DMS 273 treated with DMSO at 0.1 percent for 48 hours (cell line): ENCODE measurements around the gene COL15A1.

Source experiments
- DNase-seq: peaks from one replicate; lab custom pipeline; 2025; lab: John Stamatoyannopoulos, UW

COL15A1 gene

GRCh38 chr9:99037769-99038483, 94.2 kb downstream of the COL15A1 start:
- no peak for DNase-seq

- no peak for DNase-seq
Measured at GRCh38 chr9:99038484-99038820, 94.7 kb downstream of the COL15A1 start.

- DNase-seq, result no peak
Measured at GRCh38 chr9:99039505-99040182, 95.9 kb downstream of the COL15A1 start.

GRCh38 chr9:99040251-99040900, 96.7 kb downstream of the COL15A1 start:
- no peak for DNase-seq

- DNase-seq, result no peak
Measured at GRCh38 chr9:99040911-99041582, 97.3 kb downstream of the COL15A1 start.

GRCh38 chr9:99041618-99042017, 97.9 kb downstream of the COL15A1 start:
- DNase-seq, result no peak

GRCh38 chr9:99042620-99043019, 98.9 kb downstream of the COL15A1 start:
- no peak for DNase-seq

- DNase-seq, result no peak
Measured at GRCh38 chr9:99044827-99045226, 101.1 kb downstream of the COL15A1 start.

- DNase-seq, result no peak
Measured at GRCh38 chr9:99046068-99046467, 102.4 kb downstream of the COL15A1 start.

GRCh38 chr9:99046542-99047071, 102.9 kb downstream of the COL15A1 start:
- no peak for DNase-seq

- no peak for DNase-seq
Measured at GRCh38 chr9:99049228-99049627, 105.5 kb downstream of the COL15A1 start.

- DNase-seq, result no peak
Measured at GRCh38 chr9:99049641-99050040, 105.9 kb downstream of the COL15A1 start.

GRCh38 chr9:99050292-99050911, 106.7 kb downstream of the COL15A1 start:
- no peak for DNase-seq

GRCh38 chr9:99050924-99051323, 107.2 kb downstream of the COL15A1 start:
- DNase-seq, result no peak

GRCh38 chr9:99051406-99051805, 107.7 kb downstream of the COL15A1 start:
- no peak for DNase-seq

- DNase-seq, result no peak
Measured at GRCh38 chr9:99051851-99052250, 108.1 kb downstream of the COL15A1 start.

- no peak for DNase-seq
Measured at GRCh38 chr9:99052815-99053715, 109.4 kb downstream of the COL15A1 start.

- no peak for DNase-seq
Measured at GRCh38 chr9:99054581-99054980, 110.9 kb downstream of the COL15A1 start.

GRCh38 chr9:99055384-99055783, 111.7 kb downstream of the COL15A1 start:
- no peak for DNase-seq

GRCh38 chr9:99056186-99056585, 112.5 kb downstream of the COL15A1 start:
- DNase-seq, result no peak
